Hematopoietic multipotent progenitor cell treated with erythropoietin and hydrocortisone succinate and interleukin-3 and kit ligand, for 17 days (in vitro differentiated cells): ENCODE measurements around the gene NAT14.

Experiments
- DNase-seq: peaks from one replicate; pipeline ENCODE4 v3.0.0-alpha.2; 2015; ENCODE audit warnings: low spot score

The NAT14 gene

GRCh38 chr19:55536366-55536765, 51.4 kb downstream of the NAT14 start:
- DNase-seq = no peak
